Right lobe of liver (tissue), 4 donors: ENCODE data around the gene DDX27.

Experiments
- CTCF ChIP-seq, 4 donors: fragments of 200-600 bp in 3 of 4; fragments of 450-650 bp in 1 of 4; IDR thresholded peaks; one replicate each; pipeline versions ENCODE4 v1.5.1 to v1.8.0; 2016 to 2022; ENCODE audit warnings: antibody characterized with exemption in 4 of 4, mild to moderate bottlenecking in 2 of 4
- POLR2A ChIP-seq: fragments of 450-650 bp; IDR thresholded peaks from one replicate; pipeline ENCODE4 v1.6.1; 2017; ENCODE audit warnings: antibody characterized with exemption, mild to moderate bottlenecking
- donor health status: DM: no; HTN: no; CAD: no.
- donor health status: DM: no; HTN: no; CAD: no.
- donor health status: DM: no; HTN: yes; CAD: no.

- TF ChIP-seq POLR2A (peak; percentile 85), CTCF (IDR thresholded peaks at IDR 0.05) (no peak)
Observed at GRCh38 chr20:49187851-49188641, 31.2 kb upstream of the DDX27 start, which contains the start of gene STAU1.
